GM12878 (cell line): ENCODE data around the gene SLC38A4.

Experiments
- CTCF ChIP-seq, 3 experiments: IDR thresholded peaks in 2 of 3; conservative IDR thresholded peaks in 1 of 3; 2 replicates each; pipeline ENCODE4 v1.5.1; 2011; ENCODE audit warnings: low read depth in 3 of 3, low read length in 3 of 3, mild to moderate bottlenecking in 3 of 3, control low read depth in 2 of 3, moderate library complexity in 2 of 3, inconsistent platforms in 1 of 3, mixed read lengths in 1 of 3; ENCODE audit not compliant: control insufficient read depth in 2 of 3, insufficient read depth in 1 of 3; ENCODE audit errors: extremely low read depth in 1 of 3
- EZH2 ChIP-seq: IDR thresholded peaks from 2 replicates; pipeline ENCODE4 v1.6.1; 2012; ENCODE audit warnings: low read depth, mild to moderate bottlenecking, control low read depth, inconsistent platforms, low read length, borderline replicate concordance; ENCODE audit not compliant: control insufficient read depth
- GABPA ChIP-seq: IDR thresholded peaks from 2 replicates; pipeline ENCODE4 v1.6.1; 2014; ENCODE audit warnings: antibody characterized with exemption, low read depth, mild to moderate bottlenecking, inconsistent platforms
- MAX ChIP-seq: IDR thresholded peaks from 2 replicates; pipeline ENCODE4 v1.6.1; 2012; ENCODE audit warnings: low read depth, low read length, improper control_type of control experiment
- NFYA ChIP-seq: IDR thresholded peaks from 2 replicates; pipeline ENCODE4 v1.6.1; 2011; ENCODE audit warnings: low read depth, mild to moderate bottlenecking, low read length, improper control_type of control experiment, borderline replicate concordance
- NFYB ChIP-seq: IDR thresholded peaks from 2 replicates; pipeline ENCODE4 v1.6.1; 2011; ENCODE audit warnings: low read depth, mild to moderate bottlenecking, low read length, improper control_type of control experiment, moderate library complexity; ENCODE audit not compliant: insufficient read depth
- PRDM15 ChIP-seq: fragments of 450-650 bp; formaldehyde crosslinking; IDR thresholded peaks from 2 replicates; pipeline ENCODE4 v1.4.0; 2020; ENCODE audit warnings: mild to moderate bottlenecking, moderate library complexity
- RCOR1 ChIP-seq: conservative IDR thresholded peaks from 2 replicates; pipeline ENCODE4 v1.6.1; 2012; ENCODE audit warnings: low read depth, low read length, improper control_type of control experiment
- RELA ChIP-seq: fragments of 450-650 bp; IDR thresholded peaks from 2 replicates; pipeline ENCODE4 v1.8.0; 2014; ENCODE audit warnings: borderline replicate concordance; ENCODE audit not compliant: partially characterized antibody
- SUZ12 ChIP-seq: fragments of 200-600 bp; sonication (generic); IDR thresholded peaks from one replicate; pipeline ENCODE4 v1.6.1; 2018; ENCODE audit warnings: antibody characterized with exemption, mild to moderate bottlenecking; ENCODE audit not compliant: unreplicated experiment

- TF ChIP-seq NFYB: no peak
- no peak for TF ChIP-seq CTCF (IDR thresholded peaks at IDR 0.05 in 2 of 3, conservative IDR thresholded peaks at IDR 0.05 in 1 of 3; ENCODE audit: control insufficient read depth in 2 of 3, extremely low read depth in 1 of 3, insufficient read depth in 1 of 3, low read depth in 3 of 3, low read length in 3 of 3)
- TF ChIP-seq PRDM15 (CRISPR knock-in tag): no peak
- TF ChIP-seq EZH2: no peak
- TF ChIP-seq RELA: no peak
- TF ChIP-seq MAX: no peak
- no peak for TF ChIP-seq RCOR1
- TF ChIP-seq NFYA: no peak
- TF ChIP-seq SUZ12: no peak
- no peak for TF ChIP-seq GABPA
These were observed 31.7 kb upstream of the SLC38A4 start for GRCh38 chr12:46857486-46857885.
